ENCODE data around the gene FOXN4. TPM values are rescaled to one million over a fixed set of nuclear protein-coding genes. Genes with fewer than 3 reads are reported as not detected.

Gene FOXN4
- total and polyA plus RNA-seq, 8 donors, result 0.51 to 2.0 (median 1.1) TPM; not detected in 2

DNA sequence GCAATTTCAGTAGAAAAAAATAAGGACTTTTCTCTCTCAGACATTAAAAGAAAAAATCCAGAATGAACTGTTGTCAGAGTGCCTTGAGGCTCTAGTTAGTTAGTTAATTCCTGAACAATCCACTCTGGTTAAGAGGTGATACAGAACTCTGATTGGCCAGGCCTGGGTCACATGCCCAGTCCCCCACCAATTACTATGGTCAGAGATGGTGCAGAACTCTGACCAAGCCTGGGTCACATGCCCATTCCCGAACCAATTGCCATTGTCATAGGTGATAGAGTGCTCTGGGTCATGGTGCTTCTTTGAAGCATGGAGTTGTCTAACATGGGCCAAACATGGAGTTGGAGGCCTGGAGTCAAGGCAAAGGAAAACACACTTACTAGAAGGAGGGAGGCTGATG lies 27.5 kb upstream of the FOXN4 start:
- no peak for ATAC-seq
- no peak overlapping the region for H3K27ac ChIP-seq
- no peak overlapping the region for H3K4me3 ChIP-seq
- intact Hi-C loops (cut with DNase I), result no loop called here
- no peaks in the 10 kb centered on the region for H3K36me3 ChIP-seq
- no peaks in the 10 kb centered on the region for H3K4me1 ChIP-seq
- DNase-seq, result no peak
- no peaks in the 10 kb centered on the region for H3K9me3 ChIP-seq
- H3K27me3 ChIP-seq, result peaks cover 0 to 5% of the 10 kb centered on the region in 2 donors
- TF ChIP-seq, protein P1, sequence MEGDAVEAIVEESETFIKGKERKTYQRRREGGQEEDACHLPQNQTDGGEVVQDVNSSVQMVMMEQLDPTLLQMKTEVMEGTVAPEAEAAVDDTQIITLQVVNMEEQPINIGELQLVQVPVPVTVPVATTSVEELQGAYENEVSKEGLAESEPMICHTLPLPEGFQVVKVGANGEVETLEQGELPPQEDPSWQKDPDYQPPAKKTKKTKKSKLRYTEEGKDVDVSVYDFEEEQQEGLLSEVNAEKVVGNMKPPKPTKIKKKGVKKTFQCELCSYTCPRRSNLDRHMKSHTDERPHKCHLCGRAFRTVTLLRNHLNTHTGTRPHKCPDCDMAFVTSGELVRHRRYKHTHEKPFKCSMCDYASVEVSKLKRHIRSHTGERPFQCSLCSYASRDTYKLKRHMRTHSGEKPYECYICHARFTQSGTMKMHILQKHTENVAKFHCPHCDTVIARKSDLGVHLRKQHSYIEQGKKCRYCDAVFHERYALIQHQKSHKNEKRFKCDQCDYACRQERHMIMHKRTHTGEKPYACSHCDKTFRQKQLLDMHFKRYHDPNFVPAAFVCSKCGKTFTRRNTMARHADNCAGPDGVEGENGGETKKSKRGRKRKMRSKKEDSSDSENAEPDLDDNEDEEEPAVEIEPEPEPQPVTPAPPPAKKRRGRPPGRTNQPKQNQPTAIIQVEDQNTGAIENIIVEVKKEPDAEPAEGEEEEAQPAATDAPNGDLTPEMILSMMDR (IDR thresholded peaks at IDR 0.05), result no peak

DNA sequence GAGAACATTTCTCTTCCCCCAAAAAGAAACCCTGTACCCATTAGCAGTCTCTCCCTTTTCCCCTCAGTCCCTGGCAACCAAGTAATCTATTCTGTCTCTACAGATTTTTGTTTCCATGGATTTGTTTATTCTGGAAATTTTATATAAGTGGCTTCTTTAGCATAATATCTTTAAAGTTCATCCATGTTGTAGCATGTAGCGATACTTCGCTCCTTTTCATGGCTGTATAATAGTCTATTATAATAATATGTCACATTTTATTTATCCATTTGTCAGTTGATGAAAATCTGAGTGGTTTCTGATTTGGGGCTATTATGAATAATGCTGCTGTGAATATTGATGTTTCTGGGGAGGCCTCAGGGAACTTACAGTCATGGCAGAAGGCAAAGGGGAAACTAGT lies 25.8 kb upstream of the FOXN4 start:
- ATAC-seq, result no peak
- Histone ChIP-seq H3K36me3 (no peaks in the 10 kb centered on the region), H3K9me3 (no peaks in the 10 kb centered on the region), H3K4me1 (no peaks in the 10 kb centered on the region), H3K27me3 (no peaks in the 10 kb centered on the region), H3K4me3 (no peak overlapping the region), H3K27ac (no peak overlapping the region)
- intact Hi-C loops (cut with DNase I), result no loop called here
- TF ChIP-seq, protein P1 (IDR thresholded peaks at IDR 0.05), result no peak
- DNase-seq, result no peak

DNA sequence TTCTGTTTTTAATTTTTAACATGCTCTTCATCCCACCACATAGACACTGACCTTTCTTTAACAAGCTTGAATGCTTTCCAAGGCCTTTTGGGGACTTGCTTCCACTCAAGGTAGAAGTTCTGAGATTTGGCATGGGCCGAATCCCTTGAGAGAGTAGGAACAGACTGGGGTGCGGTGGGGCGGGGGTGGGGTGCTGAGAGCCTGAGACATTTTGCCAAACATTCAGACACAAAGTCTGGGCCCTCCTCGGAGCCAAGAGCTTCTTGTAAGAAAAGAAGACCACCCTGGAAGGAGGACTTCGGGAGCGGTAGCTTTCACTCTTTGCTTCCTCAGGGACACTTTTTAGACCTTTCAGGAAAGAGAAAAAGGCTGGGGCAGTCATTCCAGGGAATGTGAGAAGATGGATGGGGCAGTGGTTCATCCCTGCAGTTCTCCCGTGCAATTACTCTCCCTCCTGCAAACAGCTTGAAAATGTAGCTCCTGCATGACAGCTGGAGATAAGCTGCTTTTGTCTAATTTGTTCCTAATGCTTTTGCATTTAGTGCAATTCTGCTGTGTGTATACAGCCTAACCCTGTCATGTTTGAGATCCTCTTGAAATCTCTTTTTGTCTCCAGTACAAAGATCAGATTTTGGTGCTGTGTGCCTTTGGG lies 22.3 kb upstream of the FOXN4 start:
- intact Hi-C loops (cut with DNase I), result no loop called here
- Histone ChIP-seq H3K36me3 (no peaks in the 10 kb centered on the region), H3K27me3 (peaks cover 0 to 5% of the 10 kb centered on the region in 2 donors), H3K4me3 (no peak overlapping the region), H3K9me3 (no peaks in the 10 kb centered on the region), H3K4me1 (no peaks in the 10 kb centered on the region), H3K27ac (no peak overlapping the region)
- ATAC-seq (no peak), DNase-seq (no peak)
- TF ChIP-seq, protein P1 (IDR thresholded peaks at IDR 0.05), result no peak

DNA sequence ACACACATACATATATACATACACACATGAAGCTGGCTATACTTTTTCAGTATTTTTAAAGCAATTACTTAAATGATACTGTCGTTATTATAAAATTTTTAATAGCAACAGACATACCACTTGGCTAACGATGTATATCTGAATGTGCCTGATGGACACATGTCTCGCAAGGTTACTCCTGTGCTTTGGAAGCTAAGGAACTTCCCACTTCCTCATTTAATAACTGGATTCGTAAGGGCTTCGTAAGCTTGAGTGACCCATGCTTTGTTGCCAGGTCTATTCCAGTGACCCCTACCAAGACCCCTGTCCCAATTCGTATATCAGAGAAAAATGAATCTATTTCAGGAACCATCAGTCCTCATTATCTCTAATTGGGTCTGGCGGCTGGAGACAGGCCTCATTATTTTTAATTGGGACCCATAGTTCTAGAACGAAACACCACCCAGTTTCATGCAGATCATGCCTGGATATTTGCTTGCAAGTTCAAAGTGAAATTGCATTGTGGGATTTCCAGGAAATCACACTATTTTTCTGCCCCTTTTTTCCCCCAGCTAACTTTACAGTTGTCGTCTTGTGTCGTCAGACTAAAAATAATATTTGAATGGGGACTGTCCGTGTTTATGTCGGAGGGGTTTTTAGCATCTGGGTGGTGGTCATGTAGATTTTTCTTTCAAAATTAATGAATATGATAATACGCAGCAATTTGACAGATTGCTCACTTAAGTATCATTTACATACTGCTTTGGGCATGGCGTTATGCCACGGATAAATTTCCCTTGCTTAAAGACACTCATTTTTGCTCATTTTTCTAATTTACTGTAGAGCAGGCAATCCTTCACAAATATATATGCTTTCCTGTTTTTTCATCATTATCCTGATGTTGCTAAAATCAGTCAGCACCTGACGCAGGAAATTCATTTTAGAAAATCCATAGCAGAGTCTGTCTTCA lies 21.5 kb upstream of the FOXN4 start:
- H3K27ac ChIP-seq, result no peak overlapping the region
- no peak for ATAC-seq
- intact Hi-C loops (cut with DNase I), result no loop called here

More for the DNA sequence above, 21.5 kb upstream of the FOXN4 start:
- DNase-seq, result no peak
- TF ChIP-seq, protein P1 (IDR thresholded peaks at IDR 0.05), result no peak
- Histone ChIP-seq H3K4me1 (no peaks in the 10 kb centered on the region), H3K9me3 (no peaks in the 10 kb centered on the region), H3K27me3 (peaks cover 0 to 5% of the 10 kb centered on the region in 2 donors), H3K36me3 (no peaks in the 10 kb centered on the region), H3K4me3 (no peak overlapping the region)
